Type B pancreatic cell (in vitro differentiated cells): Measurements from ENCODE around the gene TARS2. TPM values are rescaled to one million over a fixed set of nuclear protein-coding genes. Genes with fewer than 3 reads are reported as not detected.

Source experiments
- DNase-seq: peaks from one replicate; pipeline ENCODE4 v3.0.0; 2021; ENCODE audit warnings: mixed read lengths; ENCODE audit not compliant: unreplicated experiment; ENCODE audit errors: extremely low spot score
- H3K27ac Mint-ChIP-seq: 2 replicates; pipeline ENCODE4 v1.8.0; 2021; ENCODE audit warnings: mild to moderate bottlenecking, mixed read lengths
- H3K27me3 Mint-ChIP-seq: 2 replicates; pipeline ENCODE4 v1.8.0; 2021; ENCODE audit warnings: mixed read lengths
- H3K36me3 Mint-ChIP-seq: 2 replicates; pipeline ENCODE4 v1.8.0; 2021; ENCODE audit warnings: mixed read lengths
- H3K4me1 Mint-ChIP-seq: one replicate; pipeline ENCODE4 v1.8.0; 2021; ENCODE audit warnings: mixed read lengths; ENCODE audit not compliant: unreplicated experiment
- H3K4me3 Mint-ChIP-seq: 2 replicates; pipeline ENCODE4 v1.8.0; 2021; ENCODE audit warnings: mild to moderate bottlenecking, mixed read lengths
- H3K9me3 Mint-ChIP-seq: 2 replicates; pipeline ENCODE4 v1.8.0; 2021; ENCODE audit warnings: mixed read lengths
- total RNA-seq: library from RNA; stranded (reverse); gene quantifications from 2 replicates; pipeline ENCODE4 v1.2.1, GENCODE V29; 2021; ENCODE audit warnings: low replicate concordance
- TF ChIP-seq, protein P1 (sequence below): fragments of 200-600 bp; sonication (generic); conservative IDR thresholded peaks from 2 replicates; pipeline ENCODE4 v1.5.0; 2021; ENCODE audit warnings: antibody characterized with exemption, mild to moderate bottlenecking

The TARS2 gene
- total RNA-seq, 1 donor from 2014 or later, result 36.6 TPM

DNA sequence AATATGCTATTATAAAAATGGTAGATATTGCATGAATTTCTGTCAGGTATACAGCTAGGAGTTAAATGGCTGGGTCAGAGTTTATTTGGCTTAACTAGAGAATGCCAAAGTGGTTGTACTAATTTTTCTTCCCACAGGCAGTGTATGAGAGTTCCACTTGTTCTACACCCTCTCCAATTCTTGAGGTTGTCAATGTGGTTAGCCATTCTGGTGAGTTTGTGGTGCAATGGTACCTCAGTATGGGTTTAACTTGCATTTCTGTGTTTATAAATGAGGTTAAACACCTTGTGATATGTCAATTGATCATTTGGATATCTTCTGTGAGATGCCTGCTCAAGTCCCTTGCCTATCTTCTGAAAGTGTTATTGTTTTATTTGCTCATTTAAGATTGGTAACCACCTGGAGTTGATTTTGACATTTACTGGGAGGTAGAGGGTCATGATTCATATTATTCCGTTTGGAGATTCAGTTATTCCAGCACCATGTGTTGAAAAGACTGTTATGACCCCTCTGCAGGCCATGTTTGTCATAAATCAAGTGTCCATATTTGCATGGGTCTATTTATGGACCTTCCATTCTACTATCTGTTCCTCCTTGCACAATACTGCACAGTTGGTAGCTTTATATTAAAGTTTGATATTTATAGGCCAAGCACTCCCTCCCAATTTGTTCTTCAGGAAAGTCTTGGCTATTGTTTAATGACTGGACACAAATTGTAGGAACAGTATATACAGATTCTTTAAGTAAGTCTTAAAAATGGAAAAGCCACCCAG lies 34.2 kb downstream of the TARS2 start:
- Mint-ChIP-seq H3K4me1 (peaks cover 9% of the 10 kb centered on the region), H3K27me3 (no peaks in the 10 kb centered on the region), H3K9me3 (no peaks in the 10 kb centered on the region), H3K27ac (peak overlapping the region; percentile 42), H3K4me3 (no peak overlapping the region), H3K36me3 (no peaks in the 10 kb centered on the region)
- TF ChIP-seq, protein P1, sequence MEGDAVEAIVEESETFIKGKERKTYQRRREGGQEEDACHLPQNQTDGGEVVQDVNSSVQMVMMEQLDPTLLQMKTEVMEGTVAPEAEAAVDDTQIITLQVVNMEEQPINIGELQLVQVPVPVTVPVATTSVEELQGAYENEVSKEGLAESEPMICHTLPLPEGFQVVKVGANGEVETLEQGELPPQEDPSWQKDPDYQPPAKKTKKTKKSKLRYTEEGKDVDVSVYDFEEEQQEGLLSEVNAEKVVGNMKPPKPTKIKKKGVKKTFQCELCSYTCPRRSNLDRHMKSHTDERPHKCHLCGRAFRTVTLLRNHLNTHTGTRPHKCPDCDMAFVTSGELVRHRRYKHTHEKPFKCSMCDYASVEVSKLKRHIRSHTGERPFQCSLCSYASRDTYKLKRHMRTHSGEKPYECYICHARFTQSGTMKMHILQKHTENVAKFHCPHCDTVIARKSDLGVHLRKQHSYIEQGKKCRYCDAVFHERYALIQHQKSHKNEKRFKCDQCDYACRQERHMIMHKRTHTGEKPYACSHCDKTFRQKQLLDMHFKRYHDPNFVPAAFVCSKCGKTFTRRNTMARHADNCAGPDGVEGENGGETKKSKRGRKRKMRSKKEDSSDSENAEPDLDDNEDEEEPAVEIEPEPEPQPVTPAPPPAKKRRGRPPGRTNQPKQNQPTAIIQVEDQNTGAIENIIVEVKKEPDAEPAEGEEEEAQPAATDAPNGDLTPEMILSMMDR, result no peak
- no peak for DNase-seq

DNA sequence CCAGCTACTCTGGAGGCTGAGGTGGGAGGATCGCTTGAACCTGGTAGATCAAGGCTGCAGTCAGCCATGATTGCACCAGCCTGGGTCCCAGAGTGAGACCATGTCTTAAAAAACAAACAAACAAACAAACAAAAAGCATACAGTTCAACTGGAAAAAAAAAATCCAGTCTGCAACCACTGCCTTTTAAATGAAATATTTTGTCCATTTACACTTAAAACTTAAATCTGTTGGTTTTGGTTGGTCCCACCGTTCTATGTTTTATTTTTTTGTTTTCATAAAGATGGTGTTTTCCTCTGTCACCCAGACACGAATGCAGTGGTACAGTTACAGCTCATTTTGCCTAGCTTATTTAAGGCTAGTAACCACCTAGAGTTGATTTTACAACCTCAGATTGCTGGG lies 38.1 kb downstream of the TARS2 start:
- H3K27me3 Mint-ChIP-seq, result no peaks in the 10 kb centered on the region
- peaks cover 4% of the 10 kb centered on the region for H3K4me1 Mint-ChIP-seq
- no peaks in the 10 kb centered on the region for H3K9me3 Mint-ChIP-seq
- DNase-seq, result no peak
- no peak overlapping the region for H3K27ac Mint-ChIP-seq
- no peaks in the 10 kb centered on the region for H3K36me3 Mint-ChIP-seq
- H3K4me3 Mint-ChIP-seq, result no peak overlapping the region
- TF ChIP-seq, protein P1, result no peak

DNA sequence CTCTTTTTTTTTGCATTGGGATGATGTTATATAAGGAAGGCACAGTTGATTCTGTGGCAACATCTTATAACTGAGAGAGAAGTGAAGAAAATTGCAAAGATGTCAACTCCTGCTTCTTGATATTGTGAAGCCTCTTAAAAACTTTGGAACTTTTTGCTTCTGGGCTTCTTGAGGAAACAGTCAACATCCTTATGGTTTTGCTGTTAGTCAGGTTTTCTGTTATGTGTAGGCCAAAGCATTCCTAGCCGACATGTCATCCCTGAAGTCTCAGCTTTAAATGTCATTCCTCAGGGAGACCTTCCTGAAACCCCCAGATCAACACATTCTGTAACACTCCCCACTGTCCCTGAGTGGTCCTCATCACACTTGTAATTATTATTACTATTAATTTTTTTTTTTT lies 41.0 kb downstream of the TARS2 start:
- DNase-seq, result no peak
- H3K4me3 Mint-ChIP-seq, result no peak overlapping the region
- no peaks in the 10 kb centered on the region for H3K36me3 Mint-ChIP-seq
- TF ChIP-seq, protein P1, result no peak
- H3K27me3 Mint-ChIP-seq, result no peaks in the 10 kb centered on the region
- H3K27ac Mint-ChIP-seq, result no peak overlapping the region
- H3K9me3 Mint-ChIP-seq, result no peaks in the 10 kb centered on the region
- H3K4me1 Mint-ChIP-seq, result peaks cover 23% of the 10 kb centered on the region

DNA sequence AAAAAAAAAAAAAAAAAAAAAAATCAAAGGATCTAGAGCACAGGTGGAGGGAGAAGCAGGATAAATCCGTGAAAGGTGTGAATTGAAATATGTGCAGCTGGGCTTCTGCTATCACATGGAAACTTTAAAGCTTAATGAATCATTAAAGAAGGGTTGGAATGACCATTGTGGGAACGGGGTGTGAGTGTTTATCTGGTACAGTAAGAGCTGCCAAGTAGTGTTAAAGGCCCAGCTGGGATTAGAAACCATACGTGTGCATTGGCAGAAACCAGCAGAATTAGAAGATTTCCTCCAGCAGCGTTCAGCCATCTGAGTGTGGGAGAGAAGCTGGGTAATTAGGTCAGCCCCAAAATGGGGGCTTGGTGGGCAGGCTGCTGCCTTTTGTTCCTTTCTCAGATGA lies 41.8 kb downstream of the TARS2 start:
- Mint-ChIP-seq H3K27me3 (no peaks in the 10 kb centered on the region), H3K4me1 (peaks cover 19% of the 10 kb centered on the region), H3K9me3 (no peaks in the 10 kb centered on the region), H3K4me3 (no peak overlapping the region), H3K27ac (no peak overlapping the region), H3K36me3 (no peaks in the 10 kb centered on the region)
- DNase-seq, result no peak
- TF ChIP-seq, protein P1, result no peak

DNA sequence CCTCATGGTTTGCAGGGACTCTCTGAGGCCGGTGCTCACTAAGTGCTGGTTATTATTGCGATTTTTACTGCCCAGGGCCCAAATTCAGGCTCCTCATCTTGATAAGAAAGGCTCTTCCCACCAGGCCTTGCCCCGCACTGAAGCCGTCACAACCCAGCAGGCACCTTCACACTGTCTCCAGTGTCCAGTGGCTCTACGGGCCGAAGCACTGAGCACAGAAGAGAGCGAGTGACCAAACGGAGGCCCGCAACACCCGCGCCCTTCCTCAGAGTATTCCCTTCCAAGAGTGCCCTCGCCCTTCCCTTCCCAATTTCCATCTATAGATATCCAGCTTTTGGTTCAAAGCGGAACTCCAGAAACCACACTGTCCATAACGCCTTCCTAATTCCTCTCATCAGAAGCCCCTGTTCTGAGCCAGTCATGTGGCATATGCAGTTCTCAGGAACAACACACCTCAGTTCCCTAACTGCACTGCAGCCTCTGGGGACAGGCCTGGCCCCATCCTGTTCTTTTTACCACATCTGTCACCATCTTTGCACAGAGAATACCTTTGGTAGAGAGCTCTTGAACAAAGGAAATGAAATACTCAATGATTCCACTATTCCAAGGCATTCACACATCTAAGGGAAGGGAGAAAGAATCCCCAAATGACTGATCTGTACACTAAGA lies 43.4 kb downstream of the TARS2 start:
- Mint-ChIP-seq H3K4me3 (no peak overlapping the region), H3K27me3 (no peaks in the 10 kb centered on the region), H3K4me1 (peaks cover 19% of the 10 kb centered on the region), H3K36me3 (no peaks in the 10 kb centered on the region), H3K27ac (no peak overlapping the region), H3K9me3 (no peaks in the 10 kb centered on the region)
- TF ChIP-seq, protein P1, result no peak
- no peak for DNase-seq
